Tibial nerve (tissue), 4 donors: Measurements from ENCODE around the gene BIK. TPM values are rescaled to one million over a fixed set of nuclear protein-coding genes. Genes with fewer than 3 reads are reported as not detected.

Experiments used
- DNase-seq, 2 donors: peaks; one replicate each; pipeline ENCODE4 v3.0.0-alpha.2; 2019; ENCODE audit warnings: low spot score in 2 of 2
- H3K27ac ChIP-seq, 4 donors: fragments of 200-600 bp; sonication (generic) in 3 of 4; one replicate each; pipeline ENCODE4 v1.5.1; 2017 to 2019; ENCODE audit warnings: mild to moderate bottlenecking in 1 of 4
- H3K27me3 ChIP-seq, 2 donors: fragments of 200-600 bp; sonication (generic) in 1 of 2; one replicate each; pipeline versions ENCODE4 v1.5.1 to v1.6.0; 2017 to 2019
- H3K36me3 ChIP-seq, 3 donors: fragments of 200-600 bp; sonication (generic); one replicate each; pipeline ENCODE4 v1.5.1; 2018 to 2019
- H3K4me1 ChIP-seq, 4 donors: fragments of 200-600 bp; sonication (generic) in 3 of 4; one replicate each; pipeline ENCODE4 v1.5.1; 2017 to 2019
- H3K4me3 ChIP-seq, 4 donors: fragments of 200-600 bp; sonication (generic) in 3 of 4; one replicate each; pipeline ENCODE4 v1.5.1; 2017 to 2019; ENCODE audit warnings: mild to moderate bottlenecking in 1 of 4, moderate library complexity in 1 of 4
- H3K9me3 ChIP-seq, 4 donors: fragments of 200-600 bp; sonication (generic) in 3 of 4; one replicate each; pipeline ENCODE4 v1.5.1; 2017 to 2019
- EP300 ChIP-seq, 2 donors: sonication (generic); formaldehyde crosslinking; IDR thresholded peaks; one replicate each; pipeline ENCODE4 v1.6.1; 2017; ENCODE audit warnings: antibody characterized with exemption in 2 of 2, mild to moderate bottlenecking in 1 of 2
- POLR2A ChIP-seq, 2 donors: fragments of 450-650 bp; IDR thresholded peaks; one replicate each; pipeline ENCODE4 v1.6.1; 2017; ENCODE audit warnings: antibody characterized with exemption in 2 of 2, mild to moderate bottlenecking in 2 of 2, moderate library complexity in 2 of 2
- WGBS, 2 donors: methylation state at CpG; one replicate each; pipeline ENCODE4 v1.1.5; 2018; 5-methylcytosine and 5-hydroxymethylcytosine counted together
- total RNA-seq, 4 donors: library from RNA; depleted of rRNA; stranded (reverse); fragments of >200 nt; gene quantifications; one replicate each; pipeline ENCODE4 v1.1.0, GENCODE V29; 2016
- TF ChIP-seq, protein P1 (sequence below), 5 experiments: fragments of 200-600 bp in 3 of 5; fragments of 450-650 bp in 2 of 5; sonication (generic) in 3 of 5; IDR thresholded peaks; one replicate each; pipeline ENCODE4 v1.5.1; 2016 to 2019; ENCODE audit warnings: antibody characterized with exemption in 5 of 5, mild to moderate bottlenecking in 3 of 5, moderate library complexity in 2 of 5

The BIK gene
- total RNA-seq, 4 donors from 2014 or later, result not detected

DNA sequence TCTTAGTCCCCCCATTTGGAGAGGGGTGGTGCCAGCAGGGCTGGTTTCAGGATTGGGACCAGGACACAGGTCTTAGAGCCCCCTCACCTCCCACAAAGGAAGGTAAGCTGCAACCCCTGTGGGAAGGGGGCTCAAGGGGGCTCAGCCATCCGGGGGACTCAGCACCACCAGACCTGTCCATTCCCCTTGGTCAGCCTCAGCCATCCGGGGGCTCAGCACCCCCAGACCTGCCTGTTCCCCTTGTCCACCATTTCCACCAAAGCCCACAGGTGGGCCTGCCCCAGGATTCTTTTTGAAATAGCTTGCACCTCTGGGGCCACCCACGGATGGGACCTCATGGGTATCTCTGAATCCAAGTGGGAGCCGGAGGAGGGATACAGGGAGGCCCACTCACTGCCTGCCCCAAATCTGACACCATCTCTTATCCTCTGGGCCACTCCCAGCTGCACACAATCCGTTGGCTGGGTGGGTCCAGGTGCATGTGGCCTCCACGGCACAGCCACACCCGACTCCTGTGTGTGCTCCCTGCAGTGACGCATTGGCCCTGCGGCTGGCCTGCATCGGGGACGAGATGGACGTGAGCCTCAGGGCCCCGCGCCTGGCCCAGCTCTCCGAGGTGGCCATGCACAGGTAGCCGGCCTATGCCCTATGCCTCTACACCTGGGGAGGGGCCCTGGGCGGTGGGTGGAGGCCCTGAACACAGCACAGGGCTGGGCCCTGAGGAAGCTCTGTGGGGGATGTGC lies 16.8 kb downstream of the BIK start:
- H3K9me3 ChIP-seq, result no peaks in the 10 kb centered on the region
- TF ChIP-seq, protein P1, sequence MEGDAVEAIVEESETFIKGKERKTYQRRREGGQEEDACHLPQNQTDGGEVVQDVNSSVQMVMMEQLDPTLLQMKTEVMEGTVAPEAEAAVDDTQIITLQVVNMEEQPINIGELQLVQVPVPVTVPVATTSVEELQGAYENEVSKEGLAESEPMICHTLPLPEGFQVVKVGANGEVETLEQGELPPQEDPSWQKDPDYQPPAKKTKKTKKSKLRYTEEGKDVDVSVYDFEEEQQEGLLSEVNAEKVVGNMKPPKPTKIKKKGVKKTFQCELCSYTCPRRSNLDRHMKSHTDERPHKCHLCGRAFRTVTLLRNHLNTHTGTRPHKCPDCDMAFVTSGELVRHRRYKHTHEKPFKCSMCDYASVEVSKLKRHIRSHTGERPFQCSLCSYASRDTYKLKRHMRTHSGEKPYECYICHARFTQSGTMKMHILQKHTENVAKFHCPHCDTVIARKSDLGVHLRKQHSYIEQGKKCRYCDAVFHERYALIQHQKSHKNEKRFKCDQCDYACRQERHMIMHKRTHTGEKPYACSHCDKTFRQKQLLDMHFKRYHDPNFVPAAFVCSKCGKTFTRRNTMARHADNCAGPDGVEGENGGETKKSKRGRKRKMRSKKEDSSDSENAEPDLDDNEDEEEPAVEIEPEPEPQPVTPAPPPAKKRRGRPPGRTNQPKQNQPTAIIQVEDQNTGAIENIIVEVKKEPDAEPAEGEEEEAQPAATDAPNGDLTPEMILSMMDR (IDR thresholded peaks at IDR 0.05), result no peak
- no peak for TF ChIP-seq EP300 (IDR thresholded peaks at IDR 0.05)
- no peak for TF ChIP-seq POLR2A (IDR thresholded peaks at IDR 0.05)
- H3K27me3 ChIP-seq, result no peaks in the 10 kb centered on the region
- DNase-seq, result no peak
- 89 to 90% methylated on average over 13 to 17 of the region's 17 CpGs for WGBS, 2 donors
- no peak overlapping the region for H3K4me3 ChIP-seq
- H3K4me1 ChIP-seq, result peaks cover 0 to 17% (median 6%) of the 10 kb centered on the region in 4 donors
- peaks cover 0 to 13% (median 0%) of the 10 kb centered on the region in 3 donors for H3K36me3 ChIP-seq
- peak overlapping the region in 1 of 4 donors; percentile 40 for H3K27ac ChIP-seq

DNA sequence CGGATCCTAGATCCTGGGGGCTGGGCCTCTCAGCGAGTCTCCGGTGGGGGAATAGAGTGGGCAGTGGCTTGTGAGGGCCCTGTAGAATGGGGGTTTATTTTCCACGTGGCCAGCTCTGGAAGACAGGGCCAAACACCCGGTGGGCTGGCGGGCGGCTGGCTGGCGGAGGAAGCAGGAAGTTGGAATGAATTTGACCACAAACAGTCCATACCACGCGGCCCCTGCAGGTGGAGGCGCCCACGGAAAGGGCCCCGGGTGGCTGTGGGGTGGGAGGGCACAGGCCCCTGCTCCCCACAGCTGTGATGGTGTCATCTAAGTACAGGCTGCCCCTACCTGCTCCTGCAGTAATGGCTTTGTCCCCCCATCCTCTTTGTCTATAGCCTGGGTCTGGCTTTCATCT lies 17.6 kb downstream of the BIK start:
- Histone ChIP-seq H3K27ac (peak overlapping the region in 1 of 4 donors; percentile 40), H3K36me3 (peaks cover 0 to 21% (median 0%) of the 10 kb centered on the region in 3 donors), H3K9me3 (no peaks in the 10 kb centered on the region), H3K4me3 (no peak overlapping the region), H3K4me1 (peaks cover 0 to 17% (median 6%) of the 10 kb centered on the region in 4 donors), H3K27me3 (no peaks in the 10 kb centered on the region)
- TF ChIP-seq POLR2A (IDR thresholded peaks at IDR 0.05) (no peak), EP300 (IDR thresholded peaks at IDR 0.05) (no peak)
- TF ChIP-seq, protein P1 (IDR thresholded peaks at IDR 0.05), result no peak
- 59 to 70% methylated on average over 13 of the region's 13 CpGs for WGBS, 2 donors
- no peak for DNase-seq

DNA sequence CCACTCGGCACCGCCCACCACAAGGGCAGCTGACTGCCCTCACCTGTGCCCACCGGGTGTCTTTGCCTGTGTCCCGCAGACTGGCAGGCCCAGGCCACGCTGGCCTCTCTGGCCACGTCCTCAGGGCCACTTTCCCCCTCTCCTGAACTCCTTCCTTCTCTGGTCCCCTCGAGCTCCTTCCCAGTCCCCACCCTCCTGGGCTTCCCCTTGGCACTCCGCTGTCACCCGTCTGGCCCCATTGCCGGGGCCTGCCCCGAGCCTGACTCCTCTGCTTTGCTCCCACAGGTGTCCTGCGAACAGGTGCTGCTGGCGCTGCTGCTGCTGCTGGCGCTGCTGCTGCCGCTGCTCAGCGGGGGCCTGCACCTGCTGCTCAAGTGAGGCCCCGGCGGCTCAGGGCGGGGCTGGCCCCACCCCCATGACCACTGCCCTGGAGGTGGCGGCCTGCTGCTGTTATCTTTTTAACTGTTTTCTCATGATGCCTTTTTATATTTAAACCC lies 18.4 kb downstream of the BIK start:
- WGBS, 2 donors, result 51 to 58% methylated on average over 20 of the region's 20 CpGs
- H3K27ac ChIP-seq, result no peak overlapping the region

DNA sequence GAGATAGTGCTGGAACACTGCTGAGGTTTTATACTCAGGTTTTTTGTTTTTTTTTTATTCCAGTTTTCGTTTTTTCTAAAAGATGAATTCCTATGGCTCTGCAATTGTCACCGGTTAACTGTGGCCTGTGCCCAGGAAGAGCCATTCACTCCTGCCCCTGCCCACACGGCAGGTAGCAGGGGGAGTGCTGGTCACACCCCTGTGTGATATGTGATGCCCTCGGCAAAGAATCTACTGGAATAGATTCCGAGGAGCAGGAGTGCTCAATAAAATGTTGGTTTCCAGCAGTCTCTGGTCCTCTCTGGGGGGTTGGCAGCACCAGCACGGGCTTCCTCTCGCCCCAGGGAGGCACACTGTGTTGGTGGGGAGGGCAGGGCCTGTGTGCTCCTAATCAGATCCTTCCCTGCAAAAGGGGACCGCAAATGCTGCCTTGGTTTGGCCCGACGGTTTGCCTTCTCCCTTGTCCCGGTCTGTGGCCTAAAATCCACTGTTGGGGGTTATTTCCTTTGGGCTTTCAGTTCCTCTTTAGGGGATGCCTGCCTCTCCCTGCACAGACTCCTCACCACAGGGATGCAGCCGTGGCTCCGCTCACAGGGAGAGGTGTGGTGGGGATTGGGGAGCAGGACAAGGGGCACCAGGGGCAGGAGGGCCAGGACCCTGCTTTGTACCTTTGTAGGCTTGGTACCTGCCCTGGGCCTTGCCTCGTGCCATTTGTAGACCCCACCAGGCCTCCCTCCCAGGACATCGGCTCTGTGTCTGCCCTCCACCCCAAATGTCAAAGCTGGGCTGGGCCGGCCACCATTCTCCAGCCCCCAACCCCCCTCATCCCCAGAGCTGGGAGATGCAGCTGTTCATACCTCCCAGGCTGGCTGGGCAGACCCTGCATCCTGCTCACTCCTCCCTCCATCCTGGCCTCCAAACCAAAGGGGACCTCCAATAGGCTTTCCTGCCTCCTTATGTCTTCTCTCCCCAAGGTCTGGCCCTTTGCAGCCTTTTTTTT lies 19.2 kb downstream of the BIK start:
- DNase-seq, result no peak
- 38 to 53% methylated on average over 15 to 16 of the region's 16 CpGs for WGBS, 2 donors
- H3K9me3 ChIP-seq, result no peaks in the 10 kb centered on the region
- TF ChIP-seq POLR2A (IDR thresholded peaks at IDR 0.05) (no peak), EP300 (IDR thresholded peaks at IDR 0.05) (no peak)
- TF ChIP-seq, protein P1 (IDR thresholded peaks at IDR 0.05), result no peak
- no peaks in the 10 kb centered on the region for H3K27me3 ChIP-seq
- peaks cover 0 to 17% (median 6%) of the 10 kb centered on the region in 4 donors for H3K4me1 ChIP-seq
- peaks cover 0 to 37% (median 0%) of the 10 kb centered on the region in 3 donors for H3K36me3 ChIP-seq
- no peak overlapping the region for H3K27ac ChIP-seq
- no peak overlapping the region for H3K4me3 ChIP-seq

More for the DNA sequence above, 18.4 kb downstream of the BIK start:
- Histone ChIP-seq H3K4me1 (peaks cover 0 to 17% (median 6%) of the 10 kb centered on the region in 4 donors), H3K4me3 (no peak overlapping the region), H3K27me3 (no peaks in the 10 kb centered on the region), H3K9me3 (no peaks in the 10 kb centered on the region), H3K36me3 (peaks cover 0 to 29% (median 0%) of the 10 kb centered on the region in 3 donors)
- no peak for TF ChIP-seq EP300 (IDR thresholded peaks at IDR 0.05)
- TF ChIP-seq, protein P1 (IDR thresholded peaks at IDR 0.05), result no peak
- TF ChIP-seq POLR2A (IDR thresholded peaks at IDR 0.05), result no peak
- no peak for DNase-seq
